IPS-15b (cell line): ENCODE results near the gene PDIA5.
"Not testable (repeated sequence)": the region's sequence is repeated elsewhere in the genome, so short reads cannot be mapped to it uniquely, and the experiment has no call there.

ENCODE experiments used
- H3K27me3 ChIP-seq: one replicate; pipeline ENCODE4 v1.6.1; 2013; ENCODE audit warnings: low read length; ENCODE audit not compliant: control insufficient read depth, insufficient read depth
- H3K36me3 ChIP-seq: one replicate; pipeline ENCODE4 v1.6.1; 2013; ENCODE audit warnings: low read length; ENCODE audit not compliant: control insufficient read depth, insufficient read depth
- H3K4me1 ChIP-seq: one replicate; pipeline ENCODE4 v1.6.1; 2013; ENCODE audit warnings: mild to moderate bottlenecking, low read length; ENCODE audit not compliant: control insufficient read depth, insufficient read depth
- H3K4me3 ChIP-seq: one replicate; pipeline ENCODE4 v1.5.1; 2013; ENCODE audit warnings: low read depth, low read length
- H3K9ac ChIP-seq: one replicate; pipeline ENCODE4 v1.6.1; 2013; ENCODE audit warnings: low read depth, mild to moderate bottlenecking, low read length
- H3K9me3 ChIP-seq: one replicate; pipeline ENCODE4 v1.6.1; 2013; ENCODE audit warnings: mild to moderate bottlenecking, low read length; ENCODE audit not compliant: control insufficient read depth, insufficient read depth

The PDIA5 gene

DNA sequence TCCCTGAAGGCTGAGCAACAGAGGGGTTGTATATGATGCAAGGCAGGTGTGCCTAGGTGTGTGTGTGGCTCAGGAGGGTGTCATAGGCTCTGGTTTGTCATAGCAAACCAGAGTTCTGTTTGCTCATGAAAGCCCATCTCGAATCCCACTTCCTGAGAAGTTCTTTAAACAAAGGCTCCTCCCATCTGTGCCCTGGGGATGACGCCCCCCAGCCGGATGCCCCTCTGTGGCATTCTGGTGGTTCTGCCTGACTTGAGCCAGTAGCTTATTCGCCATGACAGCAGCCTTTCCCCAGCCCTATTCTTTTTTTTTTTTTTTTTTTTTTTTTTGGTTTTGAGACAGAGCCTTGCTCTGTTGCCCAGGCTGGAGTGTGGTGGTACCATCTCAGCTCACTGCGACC is 45.4 kb downstream of the PDIA5 start:
- H3K4me3 ChIP-seq: no peak overlapping the region
- no peak overlapping the region for H3K9ac ChIP-seq
- no peaks in the 10 kb centered on the region for H3K4me1 ChIP-seq
- peaks cover 32% of the 10 kb centered on the region for H3K36me3 ChIP-seq
- no peaks in the 10 kb centered on the region for H3K9me3 ChIP-seq
- no peaks in the 10 kb centered on the region for H3K27me3 ChIP-seq

DNA sequence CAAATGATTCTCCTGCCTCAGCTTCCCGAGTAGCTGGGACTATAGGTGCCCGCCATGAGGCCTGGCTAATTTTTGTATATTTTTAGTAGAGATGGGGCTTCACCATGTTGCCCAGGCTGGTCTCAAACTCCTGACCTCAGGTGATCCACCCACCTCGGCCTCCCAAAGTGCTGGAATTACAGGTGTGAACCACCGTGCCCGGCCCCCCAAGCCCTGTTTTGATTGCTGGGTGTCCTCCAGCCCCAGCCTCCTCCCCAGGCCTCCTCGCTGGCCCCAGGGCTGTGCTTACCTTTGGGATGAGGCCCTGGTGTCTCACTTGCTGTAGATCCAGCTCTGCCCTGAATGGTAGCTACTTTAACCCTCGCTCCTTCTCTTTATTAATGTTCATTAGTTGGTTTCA is 45.8 kb downstream of the PDIA5 start:
- not testable (repeated sequence) for H3K27me3 ChIP-seq, H3K9ac ChIP-seq, H3K4me1 ChIP-seq, H3K9me3 ChIP-seq, H3K4me3 ChIP-seq
- H3K36me3 ChIP-seq: peaks cover 32% of the 10 kb centered on the region

DNA sequence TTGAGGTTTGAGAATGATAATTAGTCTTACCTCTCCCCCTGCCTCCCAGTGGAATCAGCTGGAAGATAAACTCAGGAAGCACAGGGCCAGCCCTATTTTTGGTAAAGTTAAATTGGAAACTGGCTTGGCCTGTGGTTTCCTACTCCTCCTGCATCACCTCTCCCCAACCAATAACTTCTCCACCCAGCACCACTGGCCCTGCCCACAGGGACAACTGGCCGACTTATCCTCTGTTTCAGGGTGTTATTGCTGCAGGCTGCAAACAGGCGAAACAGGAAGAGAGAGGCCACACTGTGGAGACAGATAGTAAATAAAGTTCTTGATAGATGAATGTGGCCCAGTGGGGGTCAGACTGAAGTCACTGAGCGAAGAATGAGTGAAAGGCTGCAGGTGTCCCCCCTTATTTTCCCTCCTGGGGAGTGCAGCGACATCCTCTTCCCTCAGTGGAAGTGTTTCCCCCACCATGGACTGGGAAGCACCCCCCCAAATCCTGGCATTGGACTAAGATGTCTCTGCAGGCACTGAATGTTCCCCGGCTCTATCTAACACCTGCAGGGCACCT is 47.1 kb downstream of the PDIA5 start:
- H3K4me1 ChIP-seq: no peaks in the 10 kb centered on the region
- H3K27me3 ChIP-seq: no peaks in the 10 kb centered on the region
- peaks cover 35% of the 10 kb centered on the region for H3K36me3 ChIP-seq
- H3K9me3 ChIP-seq: no peaks in the 10 kb centered on the region
- no peak overlapping the region for H3K9ac ChIP-seq
- H3K4me3 ChIP-seq: no peak overlapping the region

DNA sequence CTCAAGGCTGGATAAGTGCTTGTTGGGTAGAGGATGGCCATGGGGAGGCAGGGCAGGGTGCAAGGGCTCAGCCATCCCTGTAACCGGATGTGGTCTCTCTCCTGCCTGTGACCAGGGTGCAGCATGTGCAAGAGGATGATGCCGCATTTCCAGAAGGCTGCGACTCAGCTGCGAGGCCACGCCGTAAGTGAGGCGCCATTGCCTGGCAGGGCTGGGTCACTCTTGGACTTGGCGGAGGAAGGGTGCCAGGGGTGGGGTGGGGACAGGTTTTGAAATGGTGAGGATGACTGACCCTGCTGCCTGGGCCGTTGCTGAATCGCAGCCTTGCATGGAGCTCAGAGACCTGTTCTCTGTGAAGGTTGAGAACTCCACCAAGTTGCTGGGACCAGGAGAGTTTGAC is 49.3 kb downstream of the PDIA5 start:
- H3K36me3 ChIP-seq: peaks cover 43% of the 10 kb centered on the region
- no peaks in the 10 kb centered on the region for H3K4me1 ChIP-seq
- no peak overlapping the region for H3K9ac ChIP-seq
- H3K9me3 ChIP-seq: no peaks in the 10 kb centered on the region
- no peaks in the 10 kb centered on the region for H3K27me3 ChIP-seq
- no peak overlapping the region for H3K4me3 ChIP-seq

DNA sequence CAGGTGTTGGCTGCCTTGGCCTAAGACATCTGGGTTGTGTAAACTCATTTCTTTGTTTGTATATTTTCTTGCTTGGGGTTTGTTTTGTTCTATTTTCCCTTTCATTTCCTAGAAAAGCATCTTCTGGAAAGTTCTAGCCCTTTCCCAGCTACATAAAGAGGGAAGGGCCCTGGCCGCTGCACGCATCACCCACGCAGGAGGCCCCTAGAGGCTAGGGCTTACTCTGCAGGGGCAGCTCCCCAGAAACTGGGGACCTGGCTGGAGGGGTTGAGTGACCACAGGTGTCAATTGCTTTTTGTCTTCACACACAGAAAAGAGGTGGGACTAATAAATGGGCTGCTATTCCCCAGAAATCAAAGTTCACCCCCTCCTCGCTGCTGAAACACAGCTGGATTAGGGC is 52.6 kb downstream of the PDIA5 start:
- H3K4me1 ChIP-seq: no peaks in the 10 kb centered on the region
- no peak overlapping the region for H3K4me3 ChIP-seq
- no peaks in the 10 kb centered on the region for H3K27me3 ChIP-seq
- H3K9me3 ChIP-seq: no peaks in the 10 kb centered on the region
- peaks cover 37% of the 10 kb centered on the region for H3K36me3 ChIP-seq
- H3K9ac ChIP-seq: no peak overlapping the region

DNA sequence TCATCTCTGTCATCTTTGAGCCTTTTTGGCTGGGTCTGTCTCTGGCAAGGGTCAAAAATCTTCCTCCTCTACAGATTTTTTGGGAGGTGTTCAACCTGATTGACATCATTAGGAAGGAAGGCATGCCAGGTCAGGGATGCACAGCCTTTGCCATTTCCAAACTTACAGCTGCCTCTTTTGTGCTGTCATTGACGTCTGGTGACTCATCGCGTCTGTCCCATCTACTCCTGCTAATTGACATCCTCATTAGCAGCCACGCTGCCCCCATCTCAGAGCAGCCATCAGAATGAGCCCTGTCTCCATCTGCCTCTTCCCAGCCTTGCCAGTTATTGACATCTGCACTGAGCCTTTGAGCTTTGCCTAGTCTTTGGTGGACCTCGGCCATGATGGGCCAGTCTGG is 53.0 kb downstream of the PDIA5 start:
- Histone ChIP-seq H3K27me3 (no peaks in the 10 kb centered on the region), H3K36me3 (peaks cover 37% of the 10 kb centered on the region), H3K9ac (no peak overlapping the region), H3K9me3 (no peaks in the 10 kb centered on the region), H3K4me1 (no peaks in the 10 kb centered on the region), H3K4me3 (no peak overlapping the region)

DNA sequence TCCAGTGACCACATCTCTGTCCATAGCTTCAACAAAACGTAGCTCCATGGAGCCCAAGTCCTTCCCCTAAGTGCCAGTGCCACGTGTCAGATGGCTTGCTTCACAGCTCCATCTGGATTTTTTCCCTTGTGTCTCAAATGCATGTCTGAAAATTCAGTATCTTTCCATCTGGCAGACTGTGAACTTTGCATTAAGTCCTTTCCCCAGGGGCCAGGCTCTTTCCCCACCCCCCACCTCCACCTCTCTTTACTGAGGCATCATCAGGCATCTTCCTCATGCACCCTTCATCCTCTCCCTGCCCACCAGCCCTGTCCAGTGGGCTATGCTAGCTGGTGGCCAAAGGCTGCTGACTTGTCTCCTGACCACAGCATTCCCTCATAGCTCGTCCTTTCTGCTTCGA is 53.7 kb downstream of the PDIA5 start:
- no peak overlapping the region for H3K9ac ChIP-seq
- no peak overlapping the region for H3K4me3 ChIP-seq
- peaks cover 41% of the 10 kb centered on the region for H3K36me3 ChIP-seq
- H3K4me1 ChIP-seq: no peaks in the 10 kb centered on the region
- H3K27me3 ChIP-seq: no peaks in the 10 kb centered on the region
- H3K9me3 ChIP-seq: no peaks in the 10 kb centered on the region

DNA sequence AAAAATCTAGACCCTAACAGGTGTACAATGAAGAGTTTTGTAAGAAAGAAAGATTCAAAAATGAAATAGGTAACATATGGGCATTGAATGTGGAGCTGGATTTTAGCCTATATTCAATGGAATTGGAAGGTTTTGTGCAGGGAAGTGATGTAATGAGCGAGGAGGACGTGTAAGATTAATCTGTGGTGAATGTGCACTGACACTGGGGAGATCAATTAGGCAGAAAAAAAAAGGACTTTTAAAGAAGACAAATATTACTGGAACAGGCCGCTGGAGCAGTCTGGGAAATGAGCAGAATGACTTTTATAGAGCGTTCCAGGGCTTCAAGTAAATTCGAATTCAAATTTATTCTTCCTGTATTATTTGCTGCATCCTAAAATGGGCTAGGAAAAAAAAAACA is 55.2 kb downstream of the PDIA5 start:
- Histone ChIP-seq H3K36me3 (peaks cover 43% of the 10 kb centered on the region), H3K4me3 (no peak overlapping the region), H3K9ac (no peak overlapping the region), H3K9me3 (no peaks in the 10 kb centered on the region), H3K4me1 (no peaks in the 10 kb centered on the region), H3K27me3 (no peaks in the 10 kb centered on the region)

DNA sequence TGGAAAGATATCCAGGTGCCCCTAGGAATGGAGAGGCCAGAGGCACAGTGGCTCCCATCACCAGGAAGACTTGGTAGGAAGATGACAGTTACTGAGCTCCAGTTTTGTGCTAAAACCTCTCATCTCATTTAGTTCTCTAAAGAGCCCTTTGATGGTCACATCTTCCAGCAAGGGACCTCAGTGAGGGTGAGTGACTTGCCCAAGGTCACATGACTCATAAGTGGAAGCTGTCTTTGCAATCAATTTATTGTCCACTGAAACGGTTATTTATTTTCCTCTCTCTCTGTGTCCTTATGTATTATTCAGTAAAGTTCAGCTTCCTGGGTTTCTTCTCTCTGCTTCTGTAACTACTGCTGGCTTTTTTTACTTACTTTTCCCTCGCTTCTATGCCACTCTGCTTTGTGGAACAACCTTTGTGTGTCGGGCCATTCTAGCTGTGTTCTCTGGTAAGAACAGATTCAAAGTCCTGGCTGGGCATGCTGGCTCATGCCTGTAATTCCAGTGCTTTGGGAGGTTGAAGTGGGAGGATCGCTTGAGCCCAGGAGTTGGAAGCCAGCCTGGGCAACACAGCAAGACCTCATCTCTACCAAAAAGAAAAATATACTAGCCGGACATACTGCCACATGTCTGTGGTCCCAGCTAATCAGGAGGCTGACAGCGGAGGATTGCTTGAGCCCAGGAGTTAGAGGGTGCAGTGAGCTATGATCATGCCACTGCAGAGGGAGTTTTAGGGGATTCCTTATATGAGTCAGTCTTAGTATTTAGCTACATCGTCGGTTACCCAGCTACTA is 55.9 kb downstream of the PDIA5 start:
- H3K9me3 ChIP-seq: no peaks in the 10 kb centered on the region
- H3K4me1 ChIP-seq: no peaks in the 10 kb centered on the region
- H3K9ac ChIP-seq: no peak overlapping the region
- H3K36me3 ChIP-seq: peaks cover 43% of the 10 kb centered on the region
- no peaks in the 10 kb centered on the region for H3K27me3 ChIP-seq
- H3K4me3 ChIP-seq: no peak overlapping the region

DNA sequence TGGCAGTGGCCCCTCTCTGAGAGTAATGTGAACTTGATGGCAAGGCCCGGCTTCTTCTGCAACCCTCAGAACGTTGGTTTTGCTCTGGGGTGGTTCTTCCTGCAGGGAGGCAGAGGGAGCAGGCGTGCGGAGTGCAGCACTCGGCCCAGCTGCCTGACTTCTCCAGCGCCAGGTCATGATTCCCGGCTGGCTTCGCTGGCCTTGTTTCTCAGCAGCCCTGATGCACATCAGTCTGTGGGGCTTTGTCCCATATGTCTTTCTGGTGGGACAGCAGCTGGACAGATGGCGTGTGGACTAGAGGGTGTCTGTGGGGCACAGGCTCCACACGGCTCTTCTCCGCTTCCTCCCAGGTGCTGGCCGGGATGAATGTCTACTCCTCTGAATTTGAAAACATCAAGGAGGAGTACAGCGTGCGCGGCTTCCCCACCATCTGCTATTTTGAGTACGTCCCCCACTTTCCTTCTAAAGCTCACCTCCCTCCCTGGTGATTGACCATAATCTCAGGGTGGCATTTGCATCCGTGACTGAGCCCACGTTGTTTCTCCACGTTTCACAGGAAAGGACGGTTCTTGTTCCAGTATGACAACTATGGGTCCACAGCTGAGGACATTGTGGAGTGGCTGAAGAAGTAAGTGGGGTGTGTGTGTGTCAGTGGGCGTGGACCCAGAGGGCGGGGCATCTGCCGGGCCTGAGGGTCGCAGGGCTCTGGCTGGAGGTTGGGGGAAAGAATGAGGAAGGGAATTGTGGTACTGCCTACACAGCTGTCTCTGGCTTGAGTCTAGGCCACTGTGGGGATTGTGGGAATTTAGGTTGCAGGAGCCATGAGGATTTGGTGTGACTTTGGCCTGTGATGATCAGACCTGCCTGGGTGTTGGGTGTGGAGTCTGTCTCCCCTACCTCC is 57.1 kb downstream of the PDIA5 start:
- Histone ChIP-seq H3K4me1 (no peaks in the 10 kb centered on the region), H3K27me3 (no peaks in the 10 kb centered on the region), H3K36me3 (peaks cover 42% of the 10 kb centered on the region), H3K9me3 (no peaks in the 10 kb centered on the region), H3K9ac (no peak overlapping the region), H3K4me3 (no peak overlapping the region)

DNA sequence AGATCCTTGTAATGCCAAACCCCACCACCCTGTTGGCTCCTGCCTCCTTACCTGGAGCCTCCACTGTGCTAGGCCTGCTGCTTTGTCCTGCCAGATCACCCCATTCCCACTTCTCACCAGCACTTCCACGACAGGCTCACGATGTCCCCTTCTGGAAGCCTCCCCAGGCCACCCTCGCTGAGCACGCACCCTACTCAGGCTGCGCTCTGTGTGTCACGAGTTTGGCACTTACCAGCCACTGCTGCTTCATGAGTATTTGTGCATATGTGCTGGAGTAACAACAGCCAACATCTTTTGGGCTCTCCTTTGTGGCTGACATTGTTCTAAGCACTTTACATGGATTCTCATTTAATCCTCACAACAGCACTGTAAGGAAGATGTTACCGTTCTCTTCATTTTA is 58.1 kb downstream of the PDIA5 start:
- no peaks in the 10 kb centered on the region for H3K27me3 ChIP-seq
- peaks cover 45% of the 10 kb centered on the region for H3K36me3 ChIP-seq
- H3K9ac ChIP-seq: no peak overlapping the region
- H3K4me3 ChIP-seq: no peak overlapping the region
- H3K9me3 ChIP-seq: no peaks in the 10 kb centered on the region
- no peaks in the 10 kb centered on the region for H3K4me1 ChIP-seq

DNA sequence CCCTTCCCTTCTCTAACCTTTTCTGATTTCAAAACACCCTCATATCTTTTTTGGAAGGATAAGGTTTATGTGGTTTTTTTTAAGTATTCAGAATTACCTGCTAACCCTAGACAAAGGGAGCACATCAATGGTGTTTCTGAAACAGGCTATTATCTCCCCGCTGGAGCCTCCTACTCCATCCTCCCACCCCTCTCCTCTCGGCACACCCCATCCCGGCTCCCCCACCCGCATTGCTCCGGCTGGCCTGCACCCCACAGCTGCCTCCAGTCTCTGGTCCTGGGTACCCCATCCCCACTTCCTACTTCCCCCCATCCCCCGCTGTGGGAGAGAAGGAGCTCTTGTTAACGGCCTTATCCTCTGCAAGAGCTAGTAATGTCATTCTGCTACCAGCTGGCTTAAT is 59.2 kb downstream of the PDIA5 start:
- Histone ChIP-seq H3K9ac (no peak overlapping the region), H3K9me3 (no peaks in the 10 kb centered on the region), H3K4me3 (no peak overlapping the region), H3K36me3 (peaks cover 45% of the 10 kb centered on the region), H3K27me3 (no peaks in the 10 kb centered on the region), H3K4me1 (no peaks in the 10 kb centered on the region)
